GM12872 (cell line): ENCODE measurements around the gene SNX8.

Experiments used
- CTCF ChIP-seq: IDR thresholded peaks from 3 replicates; pipeline ENCODE4 v1.5.1; 2011; ENCODE audit warnings: low read depth, mild to moderate bottlenecking, low read length, moderate library complexity; ENCODE audit not compliant: insufficient read depth

Gene SNX8

GRCh38 chr7:2253525-2254244 is 60.6 kb downstream of the SNX8 start:
- TF ChIP-seq CTCF, result no peak

GRCh38 chr7:2253021-2253420 is 61.2 kb downstream of the SNX8 start:
- TF ChIP-seq CTCF, result no peak

GRCh38 chr7:2251841-2252771 is 62.1 kb downstream of the SNX8 start:
- TF ChIP-seq CTCF, result no peak

DNA sequence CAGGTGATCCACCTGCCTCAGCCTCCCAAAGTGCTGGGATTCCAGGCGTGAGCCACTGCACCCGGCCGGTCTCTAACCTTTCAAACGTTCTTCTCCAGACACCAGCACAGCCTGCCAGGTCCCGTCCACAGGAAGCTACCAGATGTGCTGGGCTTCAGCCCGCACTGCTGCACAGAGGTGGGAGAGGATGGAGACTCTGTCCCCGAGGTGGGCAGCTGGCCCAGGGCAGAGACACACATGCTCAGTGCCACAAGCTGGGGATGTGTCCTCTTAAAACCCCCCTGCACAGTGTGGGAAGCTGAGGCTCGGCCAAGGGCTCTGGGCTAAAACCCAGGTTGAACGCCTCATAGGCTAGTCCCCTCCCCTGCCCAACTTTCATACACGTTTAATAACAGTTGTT is 62.9 kb downstream of the SNX8 start:
- no peak for TF ChIP-seq CTCF

GRCh38 chr7:2249744-2250323 is 64.4 kb downstream of the SNX8 start:
- no peak for TF ChIP-seq CTCF

GRCh38 chr7:2248984-2249694 is 65.1 kb downstream of the SNX8 start:
- no peak for TF ChIP-seq CTCF
